ENCODE data around the gene PLP1.

PLP1 gene

DNA sequence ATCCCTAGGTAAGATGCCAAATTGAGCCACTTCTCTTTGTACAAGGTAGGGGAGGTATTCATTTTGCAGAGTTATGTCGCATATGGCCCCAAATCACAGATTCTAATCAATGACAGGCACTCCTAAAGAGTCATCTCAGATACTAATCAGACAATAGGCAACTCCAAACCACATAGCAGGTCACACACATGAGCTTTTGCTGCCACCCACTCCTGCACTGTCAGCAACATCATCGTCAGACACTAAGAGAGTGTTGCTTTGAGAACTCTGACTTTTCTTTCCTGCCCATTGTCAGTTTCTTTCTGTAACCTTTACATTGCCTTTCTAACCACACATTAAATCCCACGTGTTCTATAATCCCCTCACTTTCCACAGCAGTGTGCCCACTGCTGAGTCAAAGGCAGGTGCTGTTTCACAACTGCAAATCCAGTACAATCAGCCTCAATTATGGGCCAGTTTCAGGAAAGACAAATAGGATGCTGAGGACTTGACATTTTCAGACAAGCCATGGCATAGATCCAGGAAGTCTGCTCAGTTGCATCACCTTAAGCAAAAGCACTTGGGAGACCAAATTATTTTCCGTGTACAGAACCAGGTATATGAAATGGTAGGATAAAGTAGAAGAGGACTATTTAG is 42.4 kb upstream of the PLP1 start:
- Histone ChIP-seq H3K9me3 (ENCODE audit: insufficient read depth, low read length) (no peaks in the 10 kb centered on the region), H2AFZ (ENCODE audit: low read depth, low read length, severe bottlenecking) (no peak overlapping the region), H3K4me2 (ENCODE audit: low read depth, low read length, poor library complexity, severe bottlenecking) (no peak overlapping the region), H3K79me2 (ENCODE audit: insufficient read depth, low read length) (no peaks in the 10 kb centered on the region), H3K9me2 (replicated peaks; ENCODE audit: insufficient read depth, low read length) (no peaks in the 10 kb centered on the region), H3K27me3 (ENCODE audit: low read length) (no peaks in the 10 kb centered on the region), H4K20me1 (ENCODE audit: low read depth, low read length) (no peaks in the 10 kb centered on the region), H3F3A (ENCODE audit: insufficient read depth) (no peaks in the 10 kb centered on the region), H3K4me3 (ENCODE audit: insufficient read depth, low read length, poor library complexity, severe bottlenecking) (no peak overlapping the region), H3K36me3 (ENCODE audit: low read length) (no peaks in the 10 kb centered on the region), H3K27ac (ENCODE audit: low read depth, low read length) (no peak overlapping the region), H3K9ac (ENCODE audit: low read length) (no peak overlapping the region)
- TF ChIP-seq EZH2phosphoT487 (conservative IDR thresholded peaks at IDR 0.05; ENCODE audit: low read length): no peak
- TF ChIP-seq, protein P1, sequence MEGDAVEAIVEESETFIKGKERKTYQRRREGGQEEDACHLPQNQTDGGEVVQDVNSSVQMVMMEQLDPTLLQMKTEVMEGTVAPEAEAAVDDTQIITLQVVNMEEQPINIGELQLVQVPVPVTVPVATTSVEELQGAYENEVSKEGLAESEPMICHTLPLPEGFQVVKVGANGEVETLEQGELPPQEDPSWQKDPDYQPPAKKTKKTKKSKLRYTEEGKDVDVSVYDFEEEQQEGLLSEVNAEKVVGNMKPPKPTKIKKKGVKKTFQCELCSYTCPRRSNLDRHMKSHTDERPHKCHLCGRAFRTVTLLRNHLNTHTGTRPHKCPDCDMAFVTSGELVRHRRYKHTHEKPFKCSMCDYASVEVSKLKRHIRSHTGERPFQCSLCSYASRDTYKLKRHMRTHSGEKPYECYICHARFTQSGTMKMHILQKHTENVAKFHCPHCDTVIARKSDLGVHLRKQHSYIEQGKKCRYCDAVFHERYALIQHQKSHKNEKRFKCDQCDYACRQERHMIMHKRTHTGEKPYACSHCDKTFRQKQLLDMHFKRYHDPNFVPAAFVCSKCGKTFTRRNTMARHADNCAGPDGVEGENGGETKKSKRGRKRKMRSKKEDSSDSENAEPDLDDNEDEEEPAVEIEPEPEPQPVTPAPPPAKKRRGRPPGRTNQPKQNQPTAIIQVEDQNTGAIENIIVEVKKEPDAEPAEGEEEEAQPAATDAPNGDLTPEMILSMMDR (IDR thresholded peaks at IDR 0.05; ENCODE audit: insufficient read depth, low read length, poor library complexity, severe bottlenecking): no peak

GRCh38 chrX:103737696-103738095 is 38.9 kb upstream of the PLP1 start:
- no peak overlapping the region for H3K9ac ChIP-seq (ENCODE audit: low read length)
- no peaks in the 10 kb centered on the region for H3F3A ChIP-seq (ENCODE audit: insufficient read depth)
- H3K27ac ChIP-seq (ENCODE audit: low read depth, low read length): no peak overlapping the region
- H3K9me3 ChIP-seq (ENCODE audit: insufficient read depth, low read length): no peaks in the 10 kb centered on the region
- TF ChIP-seq, protein P1 (IDR thresholded peaks at IDR 0.05; ENCODE audit: insufficient read depth, low read length, poor library complexity, severe bottlenecking): no peak
- TF ChIP-seq EZH2phosphoT487 (conservative IDR thresholded peaks at IDR 0.05; ENCODE audit: low read length): no peak
- H3K4me3 ChIP-seq (ENCODE audit: insufficient read depth, low read length, poor library complexity, severe bottlenecking): no peak overlapping the region
- H3K4me2 ChIP-seq (ENCODE audit: low read depth, low read length, poor library complexity, severe bottlenecking): no peak overlapping the region
- no peaks in the 10 kb centered on the region for H3K27me3 ChIP-seq (ENCODE audit: low read length)
- H3K9me2 ChIP-seq (replicated peaks; ENCODE audit: insufficient read depth, low read length): no peaks in the 10 kb centered on the region
- H3K36me3 ChIP-seq (ENCODE audit: low read length): no peaks in the 10 kb centered on the region
- H2AFZ ChIP-seq (ENCODE audit: low read depth, low read length, severe bottlenecking): no peak overlapping the region
- H3K79me2 ChIP-seq (ENCODE audit: insufficient read depth, low read length): no peaks in the 10 kb centered on the region
- H4K20me1 ChIP-seq (ENCODE audit: low read depth, low read length): no peaks in the 10 kb centered on the region

GRCh38 chrX:103739421-103739820 is 37.2 kb upstream of the PLP1 start:
- no peak overlapping the region for H2AFZ ChIP-seq (ENCODE audit: low read depth, low read length, severe bottlenecking)
- no peaks in the 10 kb centered on the region for H4K20me1 ChIP-seq (ENCODE audit: low read depth, low read length)
- H3K36me3 ChIP-seq (ENCODE audit: low read length): no peaks in the 10 kb centered on the region
- TF ChIP-seq, protein P1 (IDR thresholded peaks at IDR 0.05; ENCODE audit: insufficient read depth, low read length, poor library complexity, severe bottlenecking): no peak
- no peak for TF ChIP-seq EZH2phosphoT487 (conservative IDR thresholded peaks at IDR 0.05; ENCODE audit: low read length)
- H3K27ac ChIP-seq (ENCODE audit: low read depth, low read length): no peak overlapping the region
- no peaks in the 10 kb centered on the region for H3K9me3 ChIP-seq (ENCODE audit: insufficient read depth, low read length)
- H3K9me2 ChIP-seq (replicated peaks; ENCODE audit: insufficient read depth, low read length): no peaks in the 10 kb centered on the region
- H3F3A ChIP-seq (ENCODE audit: insufficient read depth): no peaks in the 10 kb centered on the region
- H3K4me2 ChIP-seq (ENCODE audit: low read depth, low read length, poor library complexity, severe bottlenecking): no peak overlapping the region
- H3K9ac ChIP-seq (ENCODE audit: low read length): no peak overlapping the region
- H3K27me3 ChIP-seq (ENCODE audit: low read length): no peaks in the 10 kb centered on the region
- H3K4me3 ChIP-seq (ENCODE audit: insufficient read depth, low read length, poor library complexity, severe bottlenecking): no peak overlapping the region
- H3K79me2 ChIP-seq (ENCODE audit: insufficient read depth, low read length): no peaks in the 10 kb centered on the region

Data from SU-DHL-6 (cell line).